Activated CD4-positive, CD25-positive, alpha-beta regulatory T cell treated with anti-CD3 and anti-CD28 coated beads, Interleukin-2, amount 50 U/mL, for 24 hours (primary cell): Measurements from ENCODE around the gene EXOC6.
"Not testable (repeated sequence)": the region's sequence is repeated elsewhere in the genome, so short reads cannot be mapped to it uniquely, and the experiment has no call there.

ENCODE experiments used
- ATAC-seq, 2 donors: fragments of 150-1000 bp; cut with Tn5 transposase; one replicate each; pipeline ENCODE4 v1.10.0; 2021; ENCODE audit warnings: mild to moderate bottlenecking in 1 of 2, moderate library complexity in 1 of 2

Gene EXOC6

DNA sequence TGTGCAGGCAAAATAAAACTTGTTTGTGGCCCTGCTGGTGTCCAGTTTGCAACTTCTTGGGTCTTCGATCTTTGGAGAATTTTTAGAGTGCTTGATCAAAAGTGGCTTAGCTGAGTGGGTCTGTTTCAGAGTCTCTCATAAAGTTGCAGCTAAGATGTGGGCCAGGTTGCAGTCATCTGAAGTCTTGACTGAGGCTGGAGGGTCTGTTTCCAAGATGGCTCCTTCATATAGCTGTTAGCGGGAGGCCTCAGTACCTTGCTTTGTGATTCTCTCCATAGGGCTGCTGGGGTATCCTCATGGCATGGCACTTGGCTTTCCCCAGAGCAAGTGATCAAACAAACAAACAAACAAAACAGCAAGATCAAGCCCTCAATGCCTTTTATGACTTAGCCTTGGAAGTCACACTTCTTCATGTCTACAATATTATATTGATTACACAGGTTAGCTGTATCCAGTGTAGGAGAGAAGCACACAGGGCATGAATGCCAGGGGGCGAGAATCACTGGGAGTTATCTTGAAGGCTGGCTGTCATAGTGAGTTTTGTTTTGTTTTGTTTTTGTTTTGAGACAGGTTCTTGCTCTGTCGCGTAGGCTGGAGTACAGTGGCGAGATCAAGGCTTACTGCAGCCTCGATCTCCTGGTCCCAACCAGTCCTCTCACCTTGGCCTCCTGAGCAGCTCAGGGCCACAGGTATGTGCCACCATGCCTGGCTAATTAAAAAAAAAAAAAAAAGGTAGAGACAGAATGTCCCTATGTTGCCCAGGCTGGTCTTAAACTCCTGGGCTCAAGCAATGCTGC, 235.6 kb downstream of the EXOC6 start:
- no peak for ATAC-seq

DNA sequence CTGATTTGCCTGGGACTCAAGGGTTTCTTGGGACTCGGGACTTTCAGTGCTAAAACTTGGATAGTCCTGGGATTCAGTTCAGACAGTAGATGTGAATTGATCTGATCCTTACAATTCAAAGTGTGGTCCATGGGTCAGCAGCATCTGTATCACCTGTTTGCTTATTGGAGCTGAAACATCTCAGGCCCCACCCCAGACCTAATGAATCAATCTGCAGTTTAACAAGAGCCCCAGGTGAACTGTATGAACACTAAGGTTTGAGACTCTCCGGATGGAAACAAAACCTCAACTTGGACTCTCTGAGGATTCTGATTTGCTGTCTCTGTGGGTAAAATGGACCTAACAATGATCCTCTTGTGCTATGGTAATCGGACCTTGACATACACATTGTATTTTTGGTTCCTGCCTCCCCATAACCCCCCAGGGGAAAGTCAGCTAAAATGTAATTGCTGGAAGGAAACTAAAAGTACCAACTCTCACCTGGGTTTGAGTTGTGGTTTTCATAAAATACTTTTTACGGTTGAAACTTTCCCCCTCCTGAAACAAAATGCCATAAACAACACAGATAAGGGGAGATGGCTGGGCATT, 237.0 kb downstream of the EXOC6 start:
- ATAC-seq: no peak

DNA sequence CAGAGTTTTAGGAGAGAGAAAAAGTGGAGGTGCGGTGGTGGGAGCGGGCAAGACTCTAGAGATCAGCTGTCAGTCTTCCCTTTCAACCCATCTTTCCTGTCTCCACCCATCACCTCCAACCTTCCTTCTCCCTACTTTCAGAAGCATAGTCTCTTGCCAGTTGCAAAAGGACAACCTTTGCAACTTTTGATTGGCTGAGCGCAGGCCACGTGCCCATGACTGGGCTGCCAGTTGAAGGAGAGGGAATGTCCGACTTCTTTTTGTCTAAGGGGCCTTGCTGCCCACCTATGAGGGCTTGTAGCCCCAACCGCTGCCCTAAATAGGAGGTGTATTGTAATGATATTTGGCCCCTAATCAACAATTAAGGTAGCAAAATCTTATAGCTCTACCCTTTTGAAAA, 238.0 kb downstream of the EXOC6 start:
- ATAC-seq: no peak

- no peak for ATAC-seq
Observed at GRCh38 chr10:93087846-93088245, 239.5 kb downstream of the EXOC6 start.

- ATAC-seq: no peak
Observed at GRCh38 chr10:93088466-93088865, 240.1 kb downstream of the EXOC6 start.

GRCh38 chr10:93090619-93091018, 242.3 kb downstream of the EXOC6 start:
- no peak for ATAC-seq

DNA sequence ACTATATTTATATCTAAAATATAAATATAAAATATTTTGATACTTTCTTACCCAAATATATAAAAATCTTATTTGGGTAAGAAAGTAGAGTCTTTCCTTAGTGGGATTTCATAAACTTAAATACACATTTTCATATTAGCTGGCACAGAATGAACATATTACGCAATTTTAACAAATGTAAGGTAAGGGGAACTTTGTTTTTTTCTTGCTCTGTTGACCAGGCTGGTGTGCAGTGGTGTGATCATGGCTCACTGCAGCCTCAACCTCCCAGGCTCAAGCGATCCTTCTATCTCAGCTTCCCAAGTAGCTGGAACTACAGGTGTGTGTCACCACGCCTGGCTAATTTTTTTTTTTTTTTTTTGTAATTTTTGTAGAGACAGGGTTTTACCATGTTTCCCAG, 243.6 kb downstream of the EXOC6 start:
- ATAC-seq: no peak

DNA sequence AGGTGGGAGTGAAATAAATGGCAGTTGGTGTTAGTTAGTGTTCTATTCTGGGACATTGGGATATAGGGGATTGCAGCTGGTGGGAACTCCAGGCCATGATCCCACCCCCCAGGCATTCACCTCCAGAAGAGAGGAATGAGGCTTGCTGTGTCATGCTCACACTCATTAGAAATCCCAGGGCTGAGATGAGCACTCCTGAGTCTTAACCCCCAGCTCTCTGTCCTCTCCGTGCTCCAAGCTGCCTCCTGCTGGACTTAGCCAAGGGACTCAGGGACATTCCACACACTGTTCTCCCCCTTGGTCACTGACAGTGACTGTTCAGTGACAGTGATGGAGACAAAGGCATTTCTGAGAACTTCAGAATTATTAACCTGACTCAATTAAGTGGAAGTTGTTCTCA, 246.9 kb downstream of the EXOC6 start:
- ATAC-seq: no peak

GRCh38 chr10:93096901-93097300, 248.6 kb downstream of the EXOC6 start:
- no peak for ATAC-seq

GRCh38 chr10:93097386-93097785, 249.1 kb downstream of the EXOC6 start:
- ATAC-seq: no peak

GRCh38 chr10:93098816-93099215, 250.5 kb downstream of the EXOC6 start:
- ATAC-seq: no peak

DNA sequence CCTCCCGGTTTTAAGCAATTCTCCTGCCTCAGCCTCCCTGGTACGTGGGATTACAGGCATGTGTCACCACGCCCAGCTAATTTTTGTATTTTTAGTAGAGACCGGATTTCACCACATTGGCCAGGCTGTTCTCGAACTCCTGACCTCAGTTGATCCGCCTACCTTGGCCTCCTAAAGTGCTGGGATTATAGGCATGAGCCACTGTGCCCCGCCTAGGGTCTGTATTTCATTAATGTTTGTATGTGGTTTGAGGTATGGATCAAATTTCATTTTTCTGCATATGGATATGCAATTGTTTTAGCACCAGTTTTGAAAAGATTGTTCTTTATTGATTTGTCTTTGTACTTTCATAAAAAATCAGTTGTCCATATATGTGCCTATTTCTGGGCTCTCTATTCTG, 251.3 kb downstream of the EXOC6 start:
- no peak for ATAC-seq

DNA sequence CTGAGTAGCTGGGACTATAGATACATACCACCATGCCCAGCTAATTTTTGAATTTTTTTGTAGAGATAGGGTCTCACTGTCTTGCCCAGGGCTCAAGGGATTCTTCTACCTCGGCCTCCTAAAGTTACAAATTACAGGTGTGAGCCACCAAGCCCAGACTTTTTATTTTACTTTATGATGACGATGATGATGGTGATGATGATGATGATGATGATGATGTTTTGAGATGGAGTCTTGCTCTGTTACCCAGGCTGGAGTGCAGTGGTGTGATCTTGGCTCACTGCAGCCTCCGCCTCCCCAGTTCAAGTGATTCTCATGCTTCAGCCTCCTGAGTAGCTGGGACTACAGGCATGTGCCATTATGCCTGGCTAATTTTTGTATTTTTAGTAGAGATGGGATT, 252.8 kb downstream of the EXOC6 start:
- ATAC-seq: not testable (repeated sequence)

GRCh38 chr10:93103953-93104352, 255.6 kb downstream of the EXOC6 start:
- ATAC-seq: no peak

DNA sequence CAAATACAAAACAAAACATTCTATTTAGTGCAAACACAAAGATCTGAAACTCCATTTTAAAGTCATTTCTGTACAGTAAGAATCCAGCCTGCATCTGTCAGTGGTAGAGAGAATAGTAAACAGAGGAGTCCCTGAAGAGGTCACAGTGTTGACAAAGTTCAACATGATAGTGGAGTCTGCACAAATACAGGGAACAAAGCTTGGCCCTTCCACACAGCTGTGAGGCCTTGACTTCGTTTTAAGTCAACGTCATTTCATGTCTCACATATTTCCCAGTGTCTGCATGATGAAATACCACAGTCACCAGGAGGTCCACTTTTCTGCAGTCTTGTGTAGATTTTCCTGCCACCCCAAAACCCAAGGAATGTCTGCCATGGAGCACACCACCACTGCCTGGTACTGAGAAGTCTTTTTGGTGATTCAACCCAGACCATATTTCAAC, 258.3 kb downstream of the EXOC6 start:
- no peak for ATAC-seq
